HCEC 1CT (cell line): ENCODE measurements around the gene SPATC1L.
"Not testable (repeated sequence)": the region's sequence is repeated elsewhere in the genome, so short reads cannot be mapped to it uniquely, and the experiment has no call there.

Experiments used
- DNase-seq: peaks from one replicate; pipeline ENCODE4 v3.0.0-alpha.2; 2017

The SPATC1L gene

GRCh38 chr21:46214478-46215340 is 30.4 kb upstream of the SPATC1L start:
- DNase-seq: no peak

GRCh38 chr21:46213620-46214286 is 29.5 kb upstream of the SPATC1L start:
- DNase-seq: no peak

- DNase-seq: no peak
Measured at GRCh38 chr21:46212721-46213484, 28.6 kb upstream of the SPATC1L start.

GRCh38 chr21:46211786-46212720 is 27.8 kb upstream of the SPATC1L start:
- DNase-seq: no peak

GRCh38 chr21:46211376-46211775 is 27.1 kb upstream of the SPATC1L start:
- DNase-seq: no peak

- no peak for DNase-seq
Measured at GRCh38 chr21:46210378-46211136, 26.3 kb upstream of the SPATC1L start.

- no peak for DNase-seq
Measured at GRCh38 chr21:46208761-46209721, 24.8 kb upstream of the SPATC1L start.

GRCh38 chr21:46207920-46208591 is 23.8 kb upstream of the SPATC1L start:
- no peak for DNase-seq

- no peak for DNase-seq
Measured at GRCh38 chr21:46207006-46207919, 23.0 kb upstream of the SPATC1L start.

GRCh38 chr21:46206163-46207005 is 22.1 kb upstream of the SPATC1L start:
- DNase-seq: no peak

- no peak for DNase-seq
Measured at GRCh38 chr21:46205766-46206162, 21.5 kb upstream of the SPATC1L start.

- DNase-seq: no peak
Measured at GRCh38 chr21:46205166-46205565, 20.9 kb upstream of the SPATC1L start.

GRCh38 chr21:46203203-46203600 is 18.9 kb upstream of the SPATC1L start:
- no peak for DNase-seq

- no peak for DNase-seq
Measured at GRCh38 chr21:46202592-46203202, 18.4 kb upstream of the SPATC1L start.

- DNase-seq: not testable (repeated sequence)
Measured at GRCh38 chr21:46200877-46201803, 16.9 kb upstream of the SPATC1L start.
